Activated CD4-positive, alpha-beta memory T cell treated with anti-CD3 and anti-CD28 coated beads, Interleukin-2, amount 10 ng/mL, durations not matched to agents 7 days and 5 days (primary cell): ENCODE measurements around the gene NPAS3. TPM values are rescaled to one million over a fixed set of nuclear protein-coding genes. Genes with fewer than 3 reads are reported as not detected.

ENCODE experiments used
- CTCF ChIA-PET: fragments of 350-600 bp; sonication (Branson Sonifier 250); formaldehyde crosslinking; loops from one replicate; lab custom pipeline; 2021; ENCODE audit warnings: antibody characterized with exemption, inconsistent platforms; lab: Charles Lee
- POLR2A ChIA-PET: fragments of 350-600 bp; sonication (Branson Sonifier 250); formaldehyde crosslinking; loops from one replicate; lab custom pipeline; 2021; ENCODE audit warnings: antibody characterized with exemption; lab: Charles Lee
- DNase-seq: peaks from one replicate; pipeline ENCODE4 v3.0.0-alpha.2; 2020
- H3K27ac Mint-ChIP-seq: one replicate; pipeline ENCODE4 v1.8.0; 2021; ENCODE audit warnings: mild to moderate bottlenecking, mixed read lengths
- H3K27me3 Mint-ChIP-seq: one replicate; pipeline ENCODE4 v1.8.0; 2021; ENCODE audit warnings: mixed read lengths
- H3K36me3 Mint-ChIP-seq: one replicate; pipeline ENCODE4 v1.8.0; 2021; ENCODE audit warnings: low read depth, mixed read lengths
- H3K4me1 Mint-ChIP-seq: one replicate; pipeline ENCODE4 v1.8.0; 2021; ENCODE audit warnings: mixed read lengths
- H3K4me3 Mint-ChIP-seq: one replicate; pipeline ENCODE4 v1.8.0; 2021; ENCODE audit warnings: mild to moderate bottlenecking, mixed read lengths
- H3K9me3 Mint-ChIP-seq: one replicate; pipeline ENCODE4 v1.8.0; 2021; ENCODE audit warnings: mixed read lengths
- total RNA-seq, 2 experiments: library from RNA; stranded (reverse); gene quantifications; one replicate each; pipeline ENCODE4 v1.2.3, GENCODE V29; 2021

Gene NPAS3
- total RNA-seq, 2 experiments from 2014 or later = not detected

DNA sequence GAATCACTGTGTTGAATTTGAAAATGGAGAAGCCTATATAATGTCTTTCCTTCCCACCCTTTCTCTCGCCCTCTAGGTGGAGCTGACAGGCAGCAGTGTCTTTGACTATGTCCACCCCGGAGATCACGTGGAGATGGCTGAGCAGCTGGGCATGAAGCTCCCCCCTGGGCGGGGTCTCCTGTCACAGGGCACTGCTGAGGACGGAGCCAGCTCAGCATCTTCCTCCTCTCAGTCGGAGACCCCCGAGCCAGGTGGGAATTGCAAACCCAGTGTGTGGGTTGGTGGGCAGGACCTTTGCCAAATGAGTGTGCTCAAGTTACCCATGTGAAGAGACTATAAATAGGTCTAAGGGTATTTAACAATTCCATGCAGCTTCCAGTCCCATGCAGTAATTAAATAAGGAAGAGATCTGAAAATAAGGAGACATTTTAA is 737.5 kb downstream of the NPAS3 start:
- Mint-ChIP-seq H3K27me3 (no peaks in the 10 kb centered on the region), H3K27ac (no peak overlapping the region), H3K4me3 (no peak overlapping the region), H3K4me1 (no peaks in the 10 kb centered on the region), H3K9me3 (no peaks in the 10 kb centered on the region), H3K36me3 (no peaks in the 10 kb centered on the region)
- no peak for DNase-seq
- CTCF ChIA-PET = no interaction called here
- POLR2A ChIA-PET = no interaction called here

DNA sequence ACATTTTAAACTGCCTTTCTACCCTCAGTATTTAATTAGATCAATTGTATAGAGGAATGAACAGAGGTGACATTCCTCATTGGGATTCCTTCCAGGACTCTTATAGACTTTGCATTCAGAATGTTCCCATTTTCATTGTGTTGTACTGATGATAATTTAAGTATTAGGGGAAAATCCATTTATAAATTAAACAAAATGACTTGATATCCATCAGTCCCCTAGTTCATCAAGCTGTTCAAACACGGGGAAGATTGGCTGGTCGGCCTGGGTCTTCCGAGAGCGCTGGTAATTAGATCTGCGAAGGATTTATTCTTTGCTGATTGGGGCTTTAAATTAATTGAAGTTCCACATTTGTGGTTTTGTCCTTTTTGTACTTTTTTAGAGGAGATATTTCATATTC is 738.2 kb downstream of the NPAS3 start:
- Mint-ChIP-seq H3K4me1 (no peaks in the 10 kb centered on the region), H3K36me3 (no peaks in the 10 kb centered on the region), H3K9me3 (no peaks in the 10 kb centered on the region), H3K27ac (no peak overlapping the region), H3K4me3 (no peak overlapping the region), H3K27me3 (no peaks in the 10 kb centered on the region)
- ChIA-PET POLR2A (no interaction called here), CTCF (no interaction called here)
- no peak for DNase-seq

DNA sequence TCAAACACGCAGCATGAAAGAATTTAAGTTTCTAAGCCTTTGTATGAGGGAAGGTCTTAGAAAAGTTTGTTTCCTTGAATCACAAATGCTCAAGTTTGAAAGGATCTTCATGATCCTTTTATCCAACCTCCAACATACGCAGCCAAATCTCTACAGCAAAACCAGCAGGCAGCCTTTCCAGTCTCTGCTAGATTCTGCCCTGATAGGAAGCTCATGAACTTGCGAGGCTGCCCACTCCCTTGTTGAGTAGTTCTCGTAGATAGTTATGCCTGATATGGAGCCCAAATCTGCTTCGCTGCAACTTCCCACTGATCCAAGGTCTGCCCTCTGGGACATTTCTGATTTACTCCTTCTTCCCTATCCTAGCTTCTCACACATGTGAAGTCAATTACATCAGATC is 739.3 kb downstream of the NPAS3 start:
- ChIA-PET POLR2A (no interaction called here), CTCF (no interaction called here)
- H3K4me3 Mint-ChIP-seq = no peak overlapping the region

DNA sequence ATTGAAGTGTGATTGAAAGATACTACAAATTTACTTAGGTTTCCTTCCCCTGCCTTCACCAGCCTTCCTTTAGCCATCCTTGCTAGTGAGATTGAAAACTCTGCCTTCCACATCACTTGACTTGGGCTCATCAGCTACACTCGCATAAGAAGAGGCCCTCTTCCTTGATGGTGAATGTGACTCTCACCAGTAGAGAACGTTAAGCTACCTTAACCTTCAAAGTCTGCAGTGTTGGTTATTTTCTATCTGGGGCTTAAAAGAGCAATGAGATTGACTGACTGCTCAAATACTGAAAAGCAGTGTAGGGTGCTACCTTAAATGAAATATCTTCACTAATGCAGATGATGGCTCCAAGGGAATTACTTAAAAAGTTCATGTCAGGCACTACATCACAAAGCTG is 740.3 kb downstream of the NPAS3 start:
- POLR2A ChIA-PET = no interaction called here
- H3K9me3 Mint-ChIP-seq = no peaks in the 10 kb centered on the region
- H3K4me3 Mint-ChIP-seq = no peak overlapping the region
- CTCF ChIA-PET = no interaction called here
- no peaks in the 10 kb centered on the region for H3K27me3 Mint-ChIP-seq
- no peaks in the 10 kb centered on the region for H3K36me3 Mint-ChIP-seq
- no peaks in the 10 kb centered on the region for H3K4me1 Mint-ChIP-seq
- no peak overlapping the region for H3K27ac Mint-ChIP-seq
- no peak for DNase-seq

More for the DNA sequence above, 739.3 kb downstream of the NPAS3 start:
- no peaks in the 10 kb centered on the region for H3K9me3 Mint-ChIP-seq
- no peak overlapping the region for H3K27ac Mint-ChIP-seq
- no peaks in the 10 kb centered on the region for H3K36me3 Mint-ChIP-seq
- no peaks in the 10 kb centered on the region for H3K27me3 Mint-ChIP-seq
- no peak for DNase-seq
- H3K4me1 Mint-ChIP-seq = no peaks in the 10 kb centered on the region

DNA sequence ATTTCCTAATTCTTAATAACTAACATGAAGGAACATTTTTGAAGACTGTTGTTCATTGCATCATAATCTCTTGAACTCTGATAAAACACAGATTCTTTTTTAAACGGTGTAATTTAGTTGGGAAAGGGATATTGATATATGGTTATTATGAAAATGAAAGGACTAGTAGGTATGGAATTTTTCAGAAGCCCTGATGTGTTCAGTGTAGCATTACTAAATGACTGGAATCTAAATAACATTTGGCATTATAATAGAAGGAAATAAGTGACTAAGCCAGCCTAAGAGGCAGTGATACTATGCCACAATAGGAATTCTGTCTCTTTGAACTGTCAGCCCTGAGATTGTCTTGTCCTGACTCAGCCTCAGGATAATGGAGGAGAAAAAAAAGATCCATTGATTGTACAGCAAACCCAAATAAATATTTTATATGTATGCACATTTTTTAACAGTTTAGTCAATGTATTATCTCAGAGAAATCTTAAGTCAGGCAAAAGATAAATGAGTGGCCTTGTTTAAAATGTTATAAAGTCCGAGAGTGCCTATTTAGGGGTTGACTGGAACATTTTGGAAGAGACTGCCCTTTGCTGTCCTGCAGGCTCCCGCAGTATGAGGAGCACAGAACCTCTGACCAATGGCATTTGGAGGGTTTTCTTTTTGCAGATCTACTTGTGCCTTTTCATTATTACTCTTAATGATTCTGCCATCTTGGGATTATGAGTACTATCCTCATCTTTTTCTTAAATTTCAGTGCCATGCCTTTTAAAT is 741.0 kb downstream of the NPAS3 start:
- Mint-ChIP-seq H3K4me3 (no peak overlapping the region), H3K9me3 (no peaks in the 10 kb centered on the region), H3K36me3 (no peaks in the 10 kb centered on the region), H3K4me1 (no peaks in the 10 kb centered on the region), H3K27me3 (no peaks in the 10 kb centered on the region), H3K27ac (no peak overlapping the region)
- DNase-seq = no peak
- ChIA-PET POLR2A (no interaction called here), CTCF (no interaction called here)

DNA sequence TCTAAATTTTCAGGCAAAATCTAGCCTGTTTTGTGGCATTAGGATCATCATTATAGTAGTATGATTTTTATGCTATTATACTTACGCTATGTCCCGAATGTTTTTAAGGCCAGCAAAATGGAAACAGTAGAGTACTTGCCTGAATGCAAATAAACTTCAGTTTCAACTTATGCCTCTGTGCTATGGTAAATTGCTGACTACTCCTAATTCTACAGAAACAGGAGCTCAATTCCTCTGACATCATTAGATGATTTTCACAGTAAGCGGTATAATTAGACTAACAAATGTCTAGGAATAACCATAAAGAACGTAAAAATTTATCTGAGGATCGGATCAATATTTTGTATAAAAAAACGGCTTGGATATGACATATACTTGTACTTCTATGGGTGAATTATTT is 742.2 kb downstream of the NPAS3 start:
- ChIA-PET POLR2A (no interaction called here), CTCF (no interaction called here)
- Mint-ChIP-seq H3K9me3 (no peaks in the 10 kb centered on the region), H3K27ac (no peak overlapping the region), H3K4me1 (no peaks in the 10 kb centered on the region), H3K27me3 (no peaks in the 10 kb centered on the region), H3K36me3 (no peaks in the 10 kb centered on the region), H3K4me3 (no peak overlapping the region)
- DNase-seq = no peak

DNA sequence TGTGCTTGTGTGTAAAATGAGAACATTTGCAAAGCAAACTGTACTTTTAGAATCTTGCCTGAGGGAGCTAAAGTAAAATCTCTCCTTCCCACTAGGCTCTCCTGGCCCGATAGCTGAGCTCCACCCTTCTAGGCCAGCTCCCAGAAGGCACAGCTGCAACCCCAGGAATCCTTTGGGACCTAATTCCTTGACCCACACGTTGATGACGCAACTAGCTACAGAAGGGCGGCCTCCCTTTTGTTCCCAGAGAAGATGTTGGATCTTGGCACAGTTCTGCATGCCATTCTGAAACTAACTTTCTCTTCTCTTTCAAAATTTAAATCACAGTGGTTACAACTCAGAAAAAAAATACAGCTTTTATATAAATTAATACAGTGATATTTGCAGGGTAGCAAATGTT is 744.1 kb downstream of the NPAS3 start:
- Mint-ChIP-seq H3K27ac (no peak overlapping the region), H3K4me1 (no peaks in the 10 kb centered on the region), H3K36me3 (no peaks in the 10 kb centered on the region), H3K27me3 (no peaks in the 10 kb centered on the region), H3K9me3 (no peaks in the 10 kb centered on the region), H3K4me3 (no peak overlapping the region)
- no peak for DNase-seq
- ChIA-PET POLR2A (no interaction called here), CTCF (interaction anchor here (0.6 to 1.2 kb wide), 3 partner anchors 10 to 110 kb away, joined by 3 to 4 read pairs (median 4); no protein-coding TSS in a partner anchor)

DNA sequence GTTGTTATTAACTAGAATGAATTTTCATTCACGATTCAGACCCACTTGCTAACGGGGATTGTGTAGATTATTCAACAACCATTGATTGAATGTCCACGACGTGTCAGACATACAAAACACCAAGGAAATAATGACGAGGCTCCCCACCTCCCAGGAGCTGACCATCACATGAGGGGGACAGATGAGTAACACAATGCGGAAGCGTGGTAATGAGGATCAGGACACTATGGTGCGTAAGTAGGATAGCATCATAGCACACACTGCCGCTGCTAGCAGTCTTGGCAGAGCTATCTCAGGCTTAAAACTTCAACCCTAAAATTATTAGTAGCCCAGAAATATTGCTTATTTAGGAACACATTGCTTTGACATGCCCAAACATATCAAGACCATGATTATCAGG is 746.3 kb downstream of the NPAS3 start:
- no peaks in the 10 kb centered on the region for H3K36me3 Mint-ChIP-seq
- H3K4me3 Mint-ChIP-seq = no peak overlapping the region
- no peaks in the 10 kb centered on the region for H3K4me1 Mint-ChIP-seq
- H3K9me3 Mint-ChIP-seq = no peaks in the 10 kb centered on the region
- ChIA-PET POLR2A (no interaction called here), CTCF (no interaction called here)
- no peak for DNase-seq
- H3K27ac Mint-ChIP-seq = no peak overlapping the region
- H3K27me3 Mint-ChIP-seq = no peaks in the 10 kb centered on the region

DNA sequence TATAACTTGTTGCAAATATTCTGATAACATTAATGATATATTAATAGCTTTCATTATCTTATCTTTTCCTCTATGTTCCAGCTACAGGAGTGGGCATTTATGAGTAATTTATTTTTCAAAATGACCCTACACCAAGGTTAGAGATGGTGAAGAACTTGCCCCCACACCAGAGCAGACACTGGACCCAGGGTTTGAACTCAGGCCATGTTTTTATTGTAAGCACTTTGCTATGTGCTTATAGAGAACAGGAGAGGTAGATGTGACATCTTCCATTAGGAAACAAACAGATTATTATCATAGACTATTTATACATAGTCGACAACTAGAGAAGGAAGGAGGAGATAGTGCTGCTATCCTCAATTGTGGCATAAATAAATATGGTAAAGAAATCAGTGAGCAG is 747.0 kb downstream of the NPAS3 start:
- H3K4me3 Mint-ChIP-seq = no peak overlapping the region
- no peaks in the 10 kb centered on the region for H3K4me1 Mint-ChIP-seq
- no peaks in the 10 kb centered on the region for H3K27me3 Mint-ChIP-seq
- H3K27ac Mint-ChIP-seq = no peak overlapping the region
- no peaks in the 10 kb centered on the region for H3K9me3 Mint-ChIP-seq
- DNase-seq = no peak
- CTCF ChIA-PET = no interaction called here
- POLR2A ChIA-PET = no interaction called here
- H3K36me3 Mint-ChIP-seq = no peaks in the 10 kb centered on the region

DNA sequence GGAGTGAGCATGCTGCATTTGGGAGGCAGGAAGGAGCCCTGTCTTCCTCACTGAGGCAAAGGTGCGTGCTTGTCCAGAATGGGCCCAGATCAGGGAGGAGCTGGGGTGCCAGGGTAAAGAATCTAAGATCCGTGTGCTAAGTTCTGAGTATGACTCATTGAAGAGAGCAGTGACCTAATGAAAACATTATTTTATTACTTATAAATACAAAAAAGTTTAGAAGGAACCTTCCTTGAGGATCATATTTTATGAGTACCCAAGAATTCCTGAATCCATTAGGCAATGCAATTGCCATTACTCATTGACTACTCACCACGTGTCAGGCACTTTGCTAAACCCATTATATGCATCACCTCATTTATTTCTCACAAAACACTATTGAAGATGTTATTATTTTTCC is 747.5 kb downstream of the NPAS3 start:
- DNase-seq = no peak
- Mint-ChIP-seq H3K27ac (no peak overlapping the region), H3K36me3 (no peaks in the 10 kb centered on the region), H3K9me3 (no peaks in the 10 kb centered on the region), H3K4me3 (no peak overlapping the region), H3K4me1 (no peaks in the 10 kb centered on the region), H3K27me3 (no peaks in the 10 kb centered on the region)
- POLR2A ChIA-PET = no interaction called here
- CTCF ChIA-PET = no interaction called here

DNA sequence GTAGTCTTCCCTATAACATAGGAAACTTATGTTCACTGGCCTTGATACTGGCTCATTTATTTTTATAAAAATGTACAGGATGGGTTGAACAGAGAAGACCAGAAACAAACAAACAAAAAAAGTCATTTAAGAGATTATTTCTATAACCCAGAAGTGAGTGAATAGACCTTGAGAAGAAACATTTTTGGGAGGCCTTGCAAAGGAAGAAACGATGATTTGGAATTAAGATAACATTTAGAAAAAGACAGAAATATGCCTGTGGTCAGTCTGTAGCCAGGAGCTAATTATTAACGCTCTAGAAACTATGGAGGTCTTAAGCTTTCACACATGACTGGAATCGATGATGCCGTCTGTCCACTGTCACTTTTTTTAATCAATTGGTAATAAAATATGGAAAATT is 748.2 kb downstream of the NPAS3 start:
- ChIA-PET CTCF (no interaction called here), POLR2A (no interaction called here)
- Mint-ChIP-seq H3K27me3 (no peaks in the 10 kb centered on the region), H3K9me3 (no peaks in the 10 kb centered on the region), H3K27ac (no peak overlapping the region), H3K4me3 (no peak overlapping the region), H3K36me3 (no peaks in the 10 kb centered on the region), H3K4me1 (no peaks in the 10 kb centered on the region)
- DNase-seq = no peak

DNA sequence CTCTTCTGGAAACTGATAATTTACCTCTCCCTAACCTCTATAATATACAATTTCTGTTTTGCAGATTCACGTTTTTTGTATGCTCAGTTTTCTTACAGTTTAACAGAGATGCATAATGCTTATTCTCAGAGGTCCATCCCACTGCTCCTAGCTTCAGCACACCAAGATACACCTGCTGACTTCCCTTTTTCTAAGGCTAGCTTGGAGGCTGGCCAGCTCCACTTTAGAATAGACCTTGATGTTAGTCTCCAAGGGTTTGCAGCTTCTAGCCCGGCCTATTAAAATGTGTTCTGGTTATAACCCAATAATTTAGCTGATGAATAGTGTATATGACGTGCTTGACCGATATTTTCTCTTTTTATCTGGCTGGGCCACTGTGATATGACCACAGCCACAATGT is 751.0 kb downstream of the NPAS3 start:
- ChIA-PET CTCF (no interaction called here), POLR2A (no interaction called here)
- H3K36me3 Mint-ChIP-seq = no peaks in the 10 kb centered on the region
- no peaks in the 10 kb centered on the region for H3K9me3 Mint-ChIP-seq
- H3K27me3 Mint-ChIP-seq = no peaks in the 10 kb centered on the region
- H3K4me1 Mint-ChIP-seq = no peaks in the 10 kb centered on the region
- no peak overlapping the region for H3K27ac Mint-ChIP-seq
- H3K4me3 Mint-ChIP-seq = no peak overlapping the region
- DNase-seq = no peak

DNA sequence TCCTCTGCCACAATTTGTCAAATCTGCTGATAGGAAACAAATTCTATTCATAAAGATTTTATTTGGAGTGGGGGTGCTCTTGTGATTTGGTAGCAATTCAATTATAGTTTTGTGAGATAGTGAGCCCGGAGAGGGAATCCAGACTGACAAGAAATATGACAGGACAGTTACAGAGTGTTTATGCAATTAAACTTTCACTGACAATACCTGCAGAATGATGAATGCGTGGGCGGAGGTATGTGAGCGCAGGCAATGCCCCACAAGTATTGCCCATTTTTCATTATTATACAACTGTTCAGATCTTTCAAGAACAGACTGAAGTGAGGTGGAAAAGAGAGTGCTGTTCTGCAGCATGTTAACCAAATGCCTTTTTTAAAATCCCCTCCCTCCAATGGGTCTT is 753.2 kb downstream of the NPAS3 start:
- POLR2A ChIA-PET = no interaction called here
- no peak overlapping the region for H3K4me3 Mint-ChIP-seq
- DNase-seq = no peak
- no peaks in the 10 kb centered on the region for H3K27me3 Mint-ChIP-seq
- no peaks in the 10 kb centered on the region for H3K4me1 Mint-ChIP-seq
- no peaks in the 10 kb centered on the region for H3K36me3 Mint-ChIP-seq
- no peaks in the 10 kb centered on the region for H3K9me3 Mint-ChIP-seq
- CTCF ChIA-PET = no interaction called here
- H3K27ac Mint-ChIP-seq = no peak overlapping the region

DNA sequence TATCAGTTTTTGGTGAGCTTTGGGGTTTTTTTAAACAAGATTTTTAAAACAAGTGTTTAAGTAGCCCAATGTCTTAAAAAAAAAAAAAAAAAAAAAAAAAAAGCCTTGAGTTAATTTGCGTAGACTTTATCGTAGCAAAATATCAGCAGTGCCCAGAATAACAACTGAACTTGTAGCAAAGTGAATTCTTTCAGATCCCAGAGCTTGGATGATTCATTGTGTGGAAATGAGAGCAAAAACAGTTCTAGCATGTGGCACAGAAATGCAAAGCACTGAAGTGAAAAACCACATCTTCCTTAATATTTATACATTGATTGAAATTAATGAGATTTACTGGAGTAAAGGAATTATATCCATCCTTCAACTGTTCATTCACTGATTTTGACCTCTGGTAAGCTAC is 754.1 kb downstream of the NPAS3 start:
- Mint-ChIP-seq H3K4me1 (no peaks in the 10 kb centered on the region), H3K36me3 (no peaks in the 10 kb centered on the region), H3K27me3 (no peaks in the 10 kb centered on the region), H3K4me3 (no peak overlapping the region), H3K9me3 (no peaks in the 10 kb centered on the region), H3K27ac (no peak overlapping the region)
- POLR2A ChIA-PET = no interaction called here
- CTCF ChIA-PET = interaction anchor here (0.6 kb wide), 1 partner anchor 10 kb away, joined by 4 read pairs; no protein-coding TSS in a partner anchor
- no peak for DNase-seq
